WTC11 (cell line): ENCODE measurements around the gene SLC6A4. TPM values are rescaled to one million over a fixed set of nuclear protein-coding genes. Genes with fewer than 3 reads are reported as not detected.

Experiments
- ATAC-seq: fragments of 200-7000 bp; cut with Tn5 transposase; 2 replicates; pipeline ENCODE4 v1.10.0; 2021; ENCODE audit warnings: mild to moderate bottlenecking, moderate library complexity
- CTCF ChIA-PET: fragments of 300-600 bp; sonication (Branson Sonifier 250); formaldehyde crosslinking; loops from one replicate; lab custom pipeline; 2021; ENCODE audit warnings: antibody characterized with exemption; lab: Charles Lee
- POLR2A ChIA-PET: fragments of 350-600 bp; sonication (Branson Sonifier 250); formaldehyde crosslinking; loops from one replicate; lab custom pipeline; 2021; ENCODE audit warnings: antibody characterized with exemption; lab: Charles Lee
- DNase-seq: peaks from one replicate; pipeline ENCODE4 v3.0.0; 2021; ENCODE audit warnings: low spot score
- H3K27ac Mint-ChIP-seq: 2 replicates; pipeline ENCODE4 v1.8.0; 2021; ENCODE audit warnings: mixed read lengths
- H3K27me3 Mint-ChIP-seq: 2 replicates; pipeline ENCODE4 v1.8.0; 2021; ENCODE audit warnings: low read depth, mild to moderate bottlenecking, moderate library complexity, mixed read lengths
- H3K36me3 Mint-ChIP-seq: 2 replicates; pipeline ENCODE4 v1.8.0; 2021; ENCODE audit warnings: mixed read lengths
- H3K4me1 Mint-ChIP-seq: 2 replicates; pipeline ENCODE4 v1.8.0; 2022; ENCODE audit warnings: mixed read lengths
- H3K4me3 Mint-ChIP-seq: 2 replicates; pipeline ENCODE4 v1.8.0; 2021; ENCODE audit warnings: mild to moderate bottlenecking, moderate library complexity, mixed read lengths
- H3K9me3 Mint-ChIP-seq: 2 replicates; pipeline ENCODE4 v1.8.0; 2021; ENCODE audit warnings: mixed read lengths
- JUN ChIP-seq: sonication (generic); formaldehyde crosslinking; IDR thresholded peaks from 2 replicates; pipeline ENCODE4 v1.8.0; 2023; ENCODE audit warnings: mild to moderate bottlenecking, missing genetic modification reagents
- NFE2L1 ChIP-seq: sonication (generic); formaldehyde crosslinking; IDR thresholded peaks from 2 replicates; pipeline ENCODE4 v1.8.1; 2023; ENCODE audit warnings: missing genetic modification reagents
- OVOL2 ChIP-seq: fragments of 250-450 bp; sonication (Bioruptor Pico); IDR thresholded peaks from 2 replicates; pipeline ENCODE4 v1.9.0; 2021; ENCODE audit warnings: mild to moderate bottlenecking, borderline replicate concordance
- TP53 ChIP-seq: sonication (generic); formaldehyde crosslinking; IDR thresholded peaks from 2 replicates; pipeline ENCODE4 v1.8.1; 2023; ENCODE audit warnings: mild to moderate bottlenecking, missing genetic modification reagents
- ZNF317 ChIP-seq: sonication (generic); formaldehyde crosslinking; IDR thresholded peaks from 2 replicates; pipeline ENCODE4 v1.8.1; 2023; ENCODE audit warnings: low read depth, mild to moderate bottlenecking, moderate library complexity, missing genetic modification reagents, borderline replicate concordance
- total RNA-seq: library from RNA; stranded (reverse); gene quantifications from 3 replicates; pipeline ENCODE4 v1.2.3, GENCODE V29; 2021
- TF ChIP-seq, protein P1 (sequence below): fragments of 250-450 bp; sonication (Bioruptor Pico); IDR thresholded peaks from 2 replicates; pipeline ENCODE4 v1.9.0; 2021; ENCODE audit warnings: mild to moderate bottlenecking, borderline replicate concordance
- TF ChIP-seq, protein P2 (sequence below): sonication (generic); formaldehyde crosslinking; IDR thresholded peaks from 2 replicates; pipeline ENCODE4 v1.8.0; 2023; ENCODE audit warnings: mild to moderate bottlenecking, missing genetic modification reagents
- TF ChIP-seq, protein P3 (sequence below): sonication (generic); formaldehyde crosslinking; IDR thresholded peaks from 2 replicates; pipeline ENCODE4 v1.8.0; 2023; ENCODE audit warnings: missing genetic modification reagents
- TF ChIP-seq, protein P4 (sequence below): fragments of 250-450 bp; sonication (Bioruptor Pico); conservative IDR thresholded peaks from 2 replicates; pipeline ENCODE4 v1.9.0; 2021; ENCODE audit warnings: mild to moderate bottlenecking
- TF ChIP-seq, protein P5 (sequence below): sonication (generic); formaldehyde crosslinking; IDR thresholded peaks from 2 replicates; pipeline ENCODE4 v1.8.0; 2022; ENCODE audit warnings: mild to moderate bottlenecking, missing genetic modification reagents
- TF ChIP-seq, protein P6 (sequence below): fragments of 200-600 bp; IDR thresholded peaks from 2 replicates; pipeline ENCODE4 v1.8.0; 2022; ENCODE audit warnings: antibody characterized with exemption
- TF ChIP-seq, protein P7 (sequence below): sonication (generic); formaldehyde crosslinking; IDR thresholded peaks from 2 replicates; pipeline ENCODE4 v1.8.1; 2023; ENCODE audit warnings: mild to moderate bottlenecking, missing genetic modification reagents
- TF ChIP-seq, protein P8 (sequence below): fragments of 250-450 bp; sonication (Bioruptor Pico); IDR thresholded peaks from 2 replicates; pipeline ENCODE4 v1.9.0; 2021; ENCODE audit warnings: mild to moderate bottlenecking

The SLC6A4 gene
- total RNA-seq, 1 experiment from 2014 or later, result 0.13 TPM

DNA sequence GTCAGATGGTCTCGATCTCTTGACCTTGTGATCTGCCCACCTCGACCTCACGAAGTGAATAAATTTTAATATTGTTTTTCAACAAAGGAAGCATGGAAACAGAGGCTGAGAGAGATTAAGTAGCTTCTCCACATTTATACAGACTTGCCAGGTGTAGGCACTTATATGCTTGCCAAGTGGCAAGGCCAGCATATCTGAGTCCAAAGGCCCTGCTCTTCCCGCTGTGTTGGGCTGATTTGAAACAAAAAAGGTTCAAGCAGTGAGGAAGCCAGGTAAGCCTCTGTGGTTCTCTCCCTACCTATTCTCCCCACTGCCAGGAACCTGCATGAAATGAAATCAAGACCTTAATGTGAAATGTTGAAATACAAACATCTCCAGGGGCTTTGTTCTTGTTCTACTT is 7.5 kb upstream of the SLC6A4 start (continued):
- TF ChIP-seq, protein P1, sequence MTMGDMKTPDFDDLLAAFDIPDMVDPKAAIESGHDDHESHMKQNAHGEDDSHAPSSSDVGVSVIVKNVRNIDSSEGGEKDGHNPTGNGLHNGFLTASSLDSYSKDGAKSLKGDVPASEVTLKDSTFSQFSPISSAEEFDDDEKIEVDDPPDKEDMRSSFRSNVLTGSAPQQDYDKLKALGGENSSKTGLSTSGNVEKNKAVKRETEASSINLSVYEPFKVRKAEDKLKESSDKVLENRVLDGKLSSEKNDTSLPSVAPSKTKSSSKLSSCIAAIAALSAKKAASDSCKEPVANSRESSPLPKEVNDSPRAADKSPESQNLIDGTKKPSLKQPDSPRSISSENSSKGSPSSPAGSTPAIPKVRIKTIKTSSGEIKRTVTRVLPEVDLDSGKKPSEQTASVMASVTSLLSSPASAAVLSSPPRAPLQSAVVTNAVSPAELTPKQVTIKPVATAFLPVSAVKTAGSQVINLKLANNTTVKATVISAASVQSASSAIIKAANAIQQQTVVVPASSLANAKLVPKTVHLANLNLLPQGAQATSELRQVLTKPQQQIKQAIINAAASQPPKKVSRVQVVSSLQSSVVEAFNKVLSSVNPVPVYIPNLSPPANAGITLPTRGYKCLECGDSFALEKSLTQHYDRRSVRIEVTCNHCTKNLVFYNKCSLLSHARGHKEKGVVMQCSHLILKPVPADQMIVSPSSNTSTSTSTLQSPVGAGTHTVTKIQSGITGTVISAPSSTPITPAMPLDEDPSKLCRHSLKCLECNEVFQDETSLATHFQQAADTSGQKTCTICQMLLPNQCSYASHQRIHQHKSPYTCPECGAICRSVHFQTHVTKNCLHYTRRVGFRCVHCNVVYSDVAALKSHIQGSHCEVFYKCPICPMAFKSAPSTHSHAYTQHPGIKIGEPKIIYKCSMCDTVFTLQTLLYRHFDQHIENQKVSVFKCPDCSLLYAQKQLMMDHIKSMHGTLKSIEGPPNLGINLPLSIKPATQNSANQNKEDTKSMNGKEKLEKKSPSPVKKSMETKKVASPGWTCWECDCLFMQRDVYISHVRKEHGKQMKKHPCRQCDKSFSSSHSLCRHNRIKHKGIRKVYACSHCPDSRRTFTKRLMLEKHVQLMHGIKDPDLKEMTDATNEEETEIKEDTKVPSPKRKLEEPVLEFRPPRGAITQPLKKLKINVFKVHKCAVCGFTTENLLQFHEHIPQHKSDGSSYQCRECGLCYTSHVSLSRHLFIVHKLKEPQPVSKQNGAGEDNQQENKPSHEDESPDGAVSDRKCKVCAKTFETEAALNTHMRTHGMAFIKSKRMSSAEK (CRISPR knock-in tag), result no peak
- TF ChIP-seq, protein P2, sequence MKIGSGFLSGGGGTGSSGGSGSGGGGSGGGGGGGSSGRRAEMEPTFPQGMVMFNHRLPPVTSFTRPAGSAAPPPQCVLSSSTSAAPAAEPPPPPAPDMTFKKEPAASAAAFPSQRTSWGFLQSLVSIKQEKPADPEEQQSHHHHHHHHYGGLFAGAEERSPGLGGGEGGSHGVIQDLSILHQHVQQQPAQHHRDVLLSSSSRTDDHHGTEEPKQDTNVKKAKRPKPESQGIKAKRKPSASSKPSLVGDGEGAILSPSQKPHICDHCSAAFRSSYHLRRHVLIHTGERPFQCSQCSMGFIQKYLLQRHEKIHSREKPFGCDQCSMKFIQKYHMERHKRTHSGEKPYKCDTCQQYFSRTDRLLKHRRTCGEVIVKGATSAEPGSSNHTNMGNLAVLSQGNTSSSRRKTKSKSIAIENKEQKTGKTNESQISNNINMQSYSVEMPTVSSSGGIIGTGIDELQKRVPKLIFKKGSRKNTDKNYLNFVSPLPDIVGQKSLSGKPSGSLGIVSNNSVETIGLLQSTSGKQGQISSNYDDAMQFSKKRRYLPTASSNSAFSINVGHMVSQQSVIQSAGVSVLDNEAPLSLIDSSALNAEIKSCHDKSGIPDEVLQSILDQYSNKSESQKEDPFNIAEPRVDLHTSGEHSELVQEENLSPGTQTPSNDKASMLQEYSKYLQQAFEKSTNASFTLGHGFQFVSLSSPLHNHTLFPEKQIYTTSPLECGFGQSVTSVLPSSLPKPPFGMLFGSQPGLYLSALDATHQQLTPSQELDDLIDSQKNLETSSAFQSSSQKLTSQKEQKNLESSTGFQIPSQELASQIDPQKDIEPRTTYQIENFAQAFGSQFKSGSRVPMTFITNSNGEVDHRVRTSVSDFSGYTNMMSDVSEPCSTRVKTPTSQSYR (CRISPR knock-in tag), result no peak
- no peak for TF ChIP-seq JUN (CRISPR knock-in tag)
- TF ChIP-seq, protein P3, sequence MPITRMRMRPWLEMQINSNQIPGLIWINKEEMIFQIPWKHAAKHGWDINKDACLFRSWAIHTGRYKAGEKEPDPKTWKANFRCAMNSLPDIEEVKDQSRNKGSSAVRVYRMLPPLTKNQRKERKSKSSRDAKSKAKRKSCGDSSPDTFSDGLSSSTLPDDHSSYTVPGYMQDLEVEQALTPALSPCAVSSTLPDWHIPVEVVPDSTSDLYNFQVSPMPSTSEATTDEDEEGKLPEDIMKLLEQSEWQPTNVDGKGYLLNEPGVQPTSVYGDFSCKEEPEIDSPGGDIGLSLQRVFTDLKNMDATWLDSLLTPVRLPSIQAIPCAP (CRISPR knock-in tag), result no peak
- no peak for TF ChIP-seq NFE2L1 (CRISPR knock-in tag)

DNA sequence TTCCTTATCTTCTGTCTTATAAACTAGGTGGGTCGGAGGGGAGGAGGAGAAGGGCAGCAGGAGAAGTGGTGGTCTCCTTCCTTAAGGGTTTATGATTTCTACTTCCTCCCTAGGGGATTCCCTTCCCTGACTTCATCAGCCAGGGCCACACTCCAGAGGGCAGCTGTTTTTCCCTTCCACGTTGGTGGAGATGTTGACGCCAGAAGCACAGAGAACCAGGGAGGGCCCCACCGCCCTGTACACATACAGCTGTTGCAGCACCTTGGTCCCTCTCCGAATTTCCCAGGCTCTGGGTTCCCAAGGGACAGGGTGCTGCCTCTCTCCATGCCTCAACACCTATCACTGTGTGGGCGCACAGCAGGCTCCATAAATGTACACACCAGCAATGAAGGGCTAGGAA is 5.6 kb upstream of the SLC6A4 start:
- DNase-seq (no peak), ATAC-seq (no peak)
- peaks cover 5% of the 10 kb centered on the region; the same call in 1 of the 2 replicates for H3K36me3 Mint-ChIP-seq
- ChIA-PET CTCF (no interaction called here), POLR2A (no interaction called here)
- no peak overlapping the region for H3K4me3 Mint-ChIP-seq
- no peak overlapping the region for H3K27ac Mint-ChIP-seq
- peaks cover 24% of the 10 kb centered on the region for H3K4me1 Mint-ChIP-seq
- H3K9me3 Mint-ChIP-seq, result peaks cover 12% of the 10 kb centered on the region
- H3K27me3 Mint-ChIP-seq, result peaks cover 40% of the 10 kb centered on the region
- TF ChIP-seq, protein P4, sequence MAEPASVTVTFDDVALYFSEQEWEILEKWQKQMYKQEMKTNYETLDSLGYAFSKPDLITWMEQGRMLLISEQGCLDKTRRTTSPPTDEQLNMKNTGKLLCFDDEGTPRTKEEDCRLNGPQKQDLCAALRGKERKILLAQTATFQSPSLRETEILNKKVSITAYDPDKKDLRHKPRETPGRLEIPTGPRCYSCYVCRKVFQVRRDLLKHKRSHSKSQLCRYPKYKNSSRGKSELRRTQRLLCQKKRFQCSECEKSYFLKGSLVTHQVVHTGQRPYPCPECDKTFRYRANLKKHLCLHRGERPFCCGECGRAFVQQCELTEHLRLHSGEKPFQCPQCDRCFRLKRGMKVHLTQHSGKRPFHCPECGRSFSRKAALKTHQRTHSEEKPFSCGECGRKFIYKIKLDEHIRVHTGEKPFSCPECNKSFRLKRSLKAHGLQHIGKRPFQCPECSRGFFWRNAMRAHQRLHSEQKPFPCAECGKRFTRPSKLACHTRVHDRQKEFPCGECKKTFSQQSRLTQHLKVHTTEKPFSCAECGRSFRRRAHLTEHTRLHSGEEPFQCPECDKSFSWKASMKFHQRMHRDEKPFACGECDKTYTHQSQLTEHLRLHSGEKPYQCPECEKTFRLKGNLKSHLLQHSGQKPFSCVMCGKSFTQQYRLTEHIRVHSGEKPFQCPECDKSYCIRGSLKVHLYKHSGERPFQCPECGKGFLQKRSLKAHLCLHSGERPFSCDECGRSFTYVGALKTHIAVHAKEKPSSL, result no peak
- TF ChIP-seq, protein P5, sequence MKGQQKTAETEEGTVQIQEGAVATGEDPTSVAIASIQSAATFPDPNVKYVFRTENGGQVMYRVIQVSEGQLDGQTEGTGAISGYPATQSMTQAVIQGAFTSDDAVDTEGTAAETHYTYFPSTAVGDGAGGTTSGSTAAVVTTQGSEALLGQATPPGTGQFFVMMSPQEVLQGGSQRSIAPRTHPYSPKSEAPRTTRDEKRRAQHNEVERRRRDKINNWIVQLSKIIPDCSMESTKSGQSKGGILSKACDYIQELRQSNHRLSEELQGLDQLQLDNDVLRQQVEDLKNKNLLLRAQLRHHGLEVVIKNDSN (CRISPR knock-in tag), result no peak
- TF ChIP-seq OVOL2 (no peak), TP53 (CRISPR knock-in tag) (no peak), ZNF317 (CRISPR knock-in tag) (no peak)
- TF ChIP-seq, protein P6, sequence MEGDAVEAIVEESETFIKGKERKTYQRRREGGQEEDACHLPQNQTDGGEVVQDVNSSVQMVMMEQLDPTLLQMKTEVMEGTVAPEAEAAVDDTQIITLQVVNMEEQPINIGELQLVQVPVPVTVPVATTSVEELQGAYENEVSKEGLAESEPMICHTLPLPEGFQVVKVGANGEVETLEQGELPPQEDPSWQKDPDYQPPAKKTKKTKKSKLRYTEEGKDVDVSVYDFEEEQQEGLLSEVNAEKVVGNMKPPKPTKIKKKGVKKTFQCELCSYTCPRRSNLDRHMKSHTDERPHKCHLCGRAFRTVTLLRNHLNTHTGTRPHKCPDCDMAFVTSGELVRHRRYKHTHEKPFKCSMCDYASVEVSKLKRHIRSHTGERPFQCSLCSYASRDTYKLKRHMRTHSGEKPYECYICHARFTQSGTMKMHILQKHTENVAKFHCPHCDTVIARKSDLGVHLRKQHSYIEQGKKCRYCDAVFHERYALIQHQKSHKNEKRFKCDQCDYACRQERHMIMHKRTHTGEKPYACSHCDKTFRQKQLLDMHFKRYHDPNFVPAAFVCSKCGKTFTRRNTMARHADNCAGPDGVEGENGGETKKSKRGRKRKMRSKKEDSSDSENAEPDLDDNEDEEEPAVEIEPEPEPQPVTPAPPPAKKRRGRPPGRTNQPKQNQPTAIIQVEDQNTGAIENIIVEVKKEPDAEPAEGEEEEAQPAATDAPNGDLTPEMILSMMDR, result no peak
- TF ChIP-seq, protein P2 (CRISPR knock-in tag), result no peak
- TF ChIP-seq, protein P7, sequence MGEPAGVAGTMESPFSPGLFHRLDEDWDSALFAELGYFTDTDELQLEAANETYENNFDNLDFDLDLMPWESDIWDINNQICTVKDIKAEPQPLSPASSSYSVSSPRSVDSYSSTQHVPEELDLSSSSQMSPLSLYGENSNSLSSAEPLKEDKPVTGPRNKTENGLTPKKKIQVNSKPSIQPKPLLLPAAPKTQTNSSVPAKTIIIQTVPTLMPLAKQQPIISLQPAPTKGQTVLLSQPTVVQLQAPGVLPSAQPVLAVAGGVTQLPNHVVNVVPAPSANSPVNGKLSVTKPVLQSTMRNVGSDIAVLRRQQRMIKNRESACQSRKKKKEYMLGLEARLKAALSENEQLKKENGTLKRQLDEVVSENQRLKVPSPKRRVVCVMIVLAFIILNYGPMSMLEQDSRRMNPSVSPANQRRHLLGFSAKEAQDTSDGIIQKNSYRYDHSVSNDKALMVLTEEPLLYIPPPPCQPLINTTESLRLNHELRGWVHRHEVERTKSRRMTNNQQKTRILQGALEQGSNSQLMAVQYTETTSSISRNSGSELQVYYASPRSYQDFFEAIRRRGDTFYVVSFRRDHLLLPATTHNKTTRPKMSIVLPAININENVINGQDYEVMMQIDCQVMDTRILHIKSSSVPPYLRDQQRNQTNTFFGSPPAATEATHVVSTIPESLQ (CRISPR knock-in tag), result no peak
- TF ChIP-seq, protein P8, sequence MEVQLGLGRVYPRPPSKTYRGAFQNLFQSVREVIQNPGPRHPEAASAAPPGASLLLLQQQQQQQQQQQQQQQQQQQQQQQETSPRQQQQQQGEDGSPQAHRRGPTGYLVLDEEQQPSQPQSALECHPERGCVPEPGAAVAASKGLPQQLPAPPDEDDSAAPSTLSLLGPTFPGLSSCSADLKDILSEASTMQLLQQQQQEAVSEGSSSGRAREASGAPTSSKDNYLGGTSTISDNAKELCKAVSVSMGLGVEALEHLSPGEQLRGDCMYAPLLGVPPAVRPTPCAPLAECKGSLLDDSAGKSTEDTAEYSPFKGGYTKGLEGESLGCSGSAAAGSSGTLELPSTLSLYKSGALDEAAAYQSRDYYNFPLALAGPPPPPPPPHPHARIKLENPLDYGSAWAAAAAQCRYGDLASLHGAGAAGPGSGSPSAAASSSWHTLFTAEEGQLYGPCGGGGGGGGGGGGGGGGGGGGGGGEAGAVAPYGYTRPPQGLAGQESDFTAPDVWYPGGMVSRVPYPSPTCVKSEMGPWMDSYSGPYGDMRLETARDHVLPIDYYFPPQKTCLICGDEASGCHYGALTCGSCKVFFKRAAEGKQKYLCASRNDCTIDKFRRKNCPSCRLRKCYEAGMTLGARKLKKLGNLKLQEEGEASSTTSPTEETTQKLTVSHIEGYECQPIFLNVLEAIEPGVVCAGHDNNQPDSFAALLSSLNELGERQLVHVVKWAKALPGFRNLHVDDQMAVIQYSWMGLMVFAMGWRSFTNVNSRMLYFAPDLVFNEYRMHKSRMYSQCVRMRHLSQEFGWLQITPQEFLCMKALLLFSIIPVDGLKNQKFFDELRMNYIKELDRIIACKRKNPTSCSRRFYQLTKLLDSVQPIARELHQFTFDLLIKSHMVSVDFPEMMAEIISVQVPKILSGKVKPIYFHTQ, result no peak
